ENCODE measurements around the gene SHB.

Gene SHB

GRCh38 chr9:38079461-38080031, 10.5 kb upstream of the SHB start:
- no peak overlapping the region for H3K9ac ChIP-seq
- no peak overlapping the region for H3K27ac ChIP-seq
- no peaks in the 10 kb centered on the region for H3K36me3 ChIP-seq (ENCODE audit: control insufficient read depth, insufficient read depth, low read length)
- no peaks in the 10 kb centered on the region for H3K27me3 ChIP-seq (ENCODE audit: control insufficient read depth, insufficient read depth, low read length)
- H3K4me2 ChIP-seq (ENCODE audit: low read length): peak overlapping the region; percentile 5
- no peaks in the 10 kb centered on the region for H3K9me3 ChIP-seq (ENCODE audit: control insufficient read depth, low read length)
- no peaks in the 10 kb centered on the region for H3K4me1 ChIP-seq
- H3K4me3 ChIP-seq (ENCODE audit: low read depth, low read length): no peak overlapping the region
- H2AFZ ChIP-seq: peak overlapping the region; percentile 56
- no peaks in the 10 kb centered on the region for H3K79me2 ChIP-seq
- TF ChIP-seq CTCF (IDR thresholded peaks at IDR 0.05): no peak

- H3K4me3 ChIP-seq (ENCODE audit: low read depth, low read length): no peak overlapping the region
- TF ChIP-seq CTCF (IDR thresholded peaks at IDR 0.05): no peak
- no peak overlapping the region for H3K9ac ChIP-seq
- no peak overlapping the region for H3K27ac ChIP-seq
- H3K79me2 ChIP-seq: no peaks in the 10 kb centered on the region
- no peaks in the 10 kb centered on the region for H3K4me1 ChIP-seq
- no peaks in the 10 kb centered on the region for H3K36me3 ChIP-seq (ENCODE audit: control insufficient read depth, insufficient read depth, low read length)
- no peaks in the 10 kb centered on the region for H3K27me3 ChIP-seq (ENCODE audit: control insufficient read depth, insufficient read depth, low read length)
- H3K4me2 ChIP-seq (ENCODE audit: low read length): no peak overlapping the region
- H3K9me3 ChIP-seq (ENCODE audit: control insufficient read depth, low read length): no peaks in the 10 kb centered on the region
- H2AFZ ChIP-seq: no peak overlapping the region
Observed at GRCh38 chr9:38075272-38075671, 6.2 kb upstream of the SHB start.

GRCh38 chr9:38074441-38074961, 5.5 kb upstream of the SHB start:
- no peaks in the 10 kb centered on the region for H3K9me3 ChIP-seq (ENCODE audit: control insufficient read depth, low read length)
- no peaks in the 10 kb centered on the region for H3K27me3 ChIP-seq (ENCODE audit: control insufficient read depth, insufficient read depth, low read length)
- TF ChIP-seq CTCF (IDR thresholded peaks at IDR 0.05): no peak
- no peaks in the 10 kb centered on the region for H3K79me2 ChIP-seq
- H3K36me3 ChIP-seq (ENCODE audit: control insufficient read depth, insufficient read depth, low read length): no peaks in the 10 kb centered on the region
- H3K4me3 ChIP-seq (ENCODE audit: low read depth, low read length): no peak overlapping the region
- no peak overlapping the region for H3K9ac ChIP-seq
- H3K27ac ChIP-seq: no peak overlapping the region
- no peak overlapping the region for H3K4me2 ChIP-seq (ENCODE audit: low read length)
- no peaks in the 10 kb centered on the region for H3K4me1 ChIP-seq
- H2AFZ ChIP-seq: no peak overlapping the region

GRCh38 chr9:38073882-38074281, 4.9 kb upstream of the SHB start:
- no peaks in the 10 kb centered on the region for H3K9me3 ChIP-seq (ENCODE audit: control insufficient read depth, low read length)
- H3K36me3 ChIP-seq (ENCODE audit: control insufficient read depth, insufficient read depth, low read length): no peaks in the 10 kb centered on the region
- no peak overlapping the region for H3K27ac ChIP-seq
- no peaks in the 10 kb centered on the region for H3K27me3 ChIP-seq (ENCODE audit: control insufficient read depth, insufficient read depth, low read length)
- H3K4me2 ChIP-seq (ENCODE audit: low read length): no peak overlapping the region
- H3K4me1 ChIP-seq: no peaks in the 10 kb centered on the region
- no peak overlapping the region for H3K4me3 ChIP-seq (ENCODE audit: low read depth, low read length)
- TF ChIP-seq CTCF (IDR thresholded peaks at IDR 0.05): no peak
- no peak overlapping the region for H2AFZ ChIP-seq
- no peak overlapping the region for H3K9ac ChIP-seq
- H3K79me2 ChIP-seq: no peaks in the 10 kb centered on the region

DNA sequence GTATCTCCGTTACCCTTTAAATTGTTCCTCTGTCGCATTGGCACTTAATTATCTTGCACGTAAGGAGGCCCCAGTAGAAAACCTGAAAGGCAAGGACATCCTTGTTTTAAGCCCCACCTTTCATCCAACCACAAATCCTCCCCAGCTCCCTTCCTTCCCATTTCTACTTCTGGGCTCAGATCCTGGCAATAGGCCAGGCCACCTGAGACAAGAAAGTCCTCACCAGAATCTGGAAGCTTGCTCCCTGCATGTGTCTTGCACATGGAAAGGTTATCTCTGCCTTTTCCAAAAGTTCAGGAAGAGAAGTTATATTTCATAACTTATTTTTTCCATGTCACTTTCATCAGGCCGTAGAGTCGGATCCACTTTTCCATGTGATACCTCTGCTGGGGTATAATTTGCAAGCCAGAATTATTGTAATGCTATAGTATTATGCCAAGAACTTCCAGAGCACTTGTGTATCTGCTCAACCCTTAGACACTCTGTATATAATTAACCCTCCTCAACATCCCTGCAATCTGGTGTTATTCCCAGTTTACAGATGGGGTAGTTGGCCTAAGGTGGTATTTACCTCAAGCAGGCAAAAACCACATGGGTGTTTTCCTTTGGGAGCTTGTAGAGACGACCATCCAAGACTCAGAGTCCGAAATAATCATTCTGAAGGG, 2.6 kb upstream of the SHB start:
- H3K27me3 ChIP-seq (ENCODE audit: control insufficient read depth, insufficient read depth, low read length): no peaks in the 10 kb centered on the region
- TF ChIP-seq CTCF (IDR thresholded peaks at IDR 0.05): no peak
- H2AFZ ChIP-seq: no peak overlapping the region
- H3K9me3 ChIP-seq (ENCODE audit: control insufficient read depth, low read length): no peaks in the 10 kb centered on the region
- no peak overlapping the region for H3K4me2 ChIP-seq (ENCODE audit: low read length)
- H3K79me2 ChIP-seq: no peaks in the 10 kb centered on the region
- H3K4me3 ChIP-seq (ENCODE audit: low read depth, low read length): no peak overlapping the region
- H3K27ac ChIP-seq: no peak overlapping the region
- H3K36me3 ChIP-seq (ENCODE audit: control insufficient read depth, insufficient read depth, low read length): no peaks in the 10 kb centered on the region
- H3K9ac ChIP-seq: no peak overlapping the region
- no peaks in the 10 kb centered on the region for H3K4me1 ChIP-seq

All from parathyroid adenoma (tissue), 2 donors.